Cardiac muscle cell (in vitro differentiated cells and primary cell): ENCODE measurements around the gene ARMC6. TPM values are rescaled to one million over a fixed set of nuclear protein-coding genes. Genes with fewer than 3 reads are reported as not detected.
"Not testable (repeated sequence)": the region's sequence is repeated elsewhere in the genome, so short reads cannot be mapped to it uniquely, and the experiment has no call there.

ENCODE experiments used
- DNase-seq, 2 donors: peaks; one replicate each; pipeline versions ENCODE4 v3.0.0 to v3.0.0-alpha.2; 2010 to 2017; ENCODE audit warnings: low read depth in 1 of 2, low spot score in 1 of 2
- H3K27ac ChIP-seq: fragments of 200-600 bp; sonication (generic); 2 replicates; pipeline ENCODE4 v1.5.1; 2016
- H3K27me3 ChIP-seq: fragments of 200-600 bp; sonication (generic); 2 replicates; pipeline ENCODE4 v1.6.0; 2016; ENCODE audit warnings: control low read depth
- H3K36me3 ChIP-seq: fragments of 200-600 bp; sonication (generic); 2 replicates; pipeline ENCODE4 v1.5.1; 2016; ENCODE audit warnings: control low read depth
- H3K4me1 ChIP-seq: fragments of 200-600 bp; sonication (generic); 2 replicates; pipeline ENCODE4 v1.8.1; 2017; ENCODE audit warnings: low read depth, mild to moderate bottlenecking, mixed run types
- H3K4me3 ChIP-seq: fragments of 200-600 bp; sonication (generic); 2 replicates; pipeline ENCODE4 v1.5.1; 2016; ENCODE audit warnings: mild to moderate bottlenecking
- H3K9me3 ChIP-seq: fragments of 200-600 bp; sonication (generic); 2 replicates; pipeline ENCODE4 v1.5.1; 2017; ENCODE audit warnings: low read depth, mild to moderate bottlenecking, control low read depth
- polyA plus RNA-seq: library from polyadenylated mRNA; unstranded; fragments of >200 nt; fragmentation: Nextera tagmentation; extraction: Ambion mirVana; gene quantifications from 2 replicates; pipeline ENCODE4 v1.2.1, GENCODE V29; 2016
- total RNA-seq: library from RNA; depleted of rRNA; stranded (reverse); fragments of >200 nt; gene quantifications from 2 replicates; pipeline ENCODE4 v1.2.3, GENCODE V29; 2016
- TF ChIP-seq, protein P1 (sequence below): IDR thresholded peaks from 2 replicates; pipeline ENCODE4 v1.5.1; 2012; ENCODE audit warnings: low read depth, mild to moderate bottlenecking, low read length

ARMC6 gene
- total and polyA plus RNA-seq, 2 experiments from 2014 or later: 31.0 to 34.6 TPM

DNA sequence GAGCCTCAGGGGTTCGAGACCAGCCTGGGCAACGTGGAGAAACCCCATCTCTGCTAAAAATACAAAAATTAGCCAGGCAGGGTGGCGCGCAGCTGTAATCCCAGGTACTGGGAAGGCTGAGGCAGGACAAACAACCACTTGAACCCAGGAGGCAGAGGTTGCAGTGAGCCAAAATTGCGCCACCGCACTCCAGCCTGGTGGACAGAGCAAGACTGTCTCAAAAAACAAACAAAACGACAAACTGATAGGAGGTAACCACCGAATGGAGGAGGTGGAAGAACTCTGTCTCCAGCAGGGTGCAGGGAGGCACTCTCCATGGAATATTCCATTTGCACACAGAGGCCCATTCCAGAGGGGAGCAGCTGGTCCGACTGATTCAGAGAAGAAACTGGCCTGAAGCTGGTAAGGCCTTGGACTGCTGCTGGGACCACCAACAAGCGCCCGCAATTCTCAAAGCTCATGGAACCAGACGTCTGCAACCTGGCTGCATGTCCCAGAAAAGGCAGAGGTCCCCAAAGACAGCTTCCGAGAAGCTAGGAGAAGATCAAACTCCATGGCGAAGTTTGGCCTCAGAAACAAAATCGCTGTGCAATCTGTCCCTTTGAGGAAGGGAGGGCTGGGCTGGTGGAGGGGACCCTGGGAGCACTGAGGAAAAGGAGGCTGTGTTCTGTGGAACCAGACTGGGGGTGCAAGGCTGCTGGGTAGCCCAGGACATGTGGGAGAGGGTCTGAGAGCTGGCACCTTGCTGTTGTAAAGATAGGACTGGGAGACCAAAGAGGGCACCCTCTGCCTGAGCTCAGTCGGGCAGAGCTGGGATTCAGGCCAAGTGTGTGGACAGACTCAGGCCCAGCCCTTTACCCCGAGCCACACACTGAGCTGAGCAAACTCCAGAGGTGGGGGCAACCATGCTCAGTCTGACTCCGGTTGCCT, 65.6 kb downstream of the ARMC6 start:
- no peak for DNase-seq
- Histone ChIP-seq H3K36me3 (no peaks in the 10 kb centered on the region), H3K4me1 (no peaks in the 10 kb centered on the region), H3K4me3 (no peak overlapping the region), H3K9me3 (no peaks in the 10 kb centered on the region), H3K27me3 (no peaks in the 10 kb centered on the region), H3K27ac (no peak overlapping the region)
- TF ChIP-seq, protein P1, sequence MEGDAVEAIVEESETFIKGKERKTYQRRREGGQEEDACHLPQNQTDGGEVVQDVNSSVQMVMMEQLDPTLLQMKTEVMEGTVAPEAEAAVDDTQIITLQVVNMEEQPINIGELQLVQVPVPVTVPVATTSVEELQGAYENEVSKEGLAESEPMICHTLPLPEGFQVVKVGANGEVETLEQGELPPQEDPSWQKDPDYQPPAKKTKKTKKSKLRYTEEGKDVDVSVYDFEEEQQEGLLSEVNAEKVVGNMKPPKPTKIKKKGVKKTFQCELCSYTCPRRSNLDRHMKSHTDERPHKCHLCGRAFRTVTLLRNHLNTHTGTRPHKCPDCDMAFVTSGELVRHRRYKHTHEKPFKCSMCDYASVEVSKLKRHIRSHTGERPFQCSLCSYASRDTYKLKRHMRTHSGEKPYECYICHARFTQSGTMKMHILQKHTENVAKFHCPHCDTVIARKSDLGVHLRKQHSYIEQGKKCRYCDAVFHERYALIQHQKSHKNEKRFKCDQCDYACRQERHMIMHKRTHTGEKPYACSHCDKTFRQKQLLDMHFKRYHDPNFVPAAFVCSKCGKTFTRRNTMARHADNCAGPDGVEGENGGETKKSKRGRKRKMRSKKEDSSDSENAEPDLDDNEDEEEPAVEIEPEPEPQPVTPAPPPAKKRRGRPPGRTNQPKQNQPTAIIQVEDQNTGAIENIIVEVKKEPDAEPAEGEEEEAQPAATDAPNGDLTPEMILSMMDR: no peak

DNA sequence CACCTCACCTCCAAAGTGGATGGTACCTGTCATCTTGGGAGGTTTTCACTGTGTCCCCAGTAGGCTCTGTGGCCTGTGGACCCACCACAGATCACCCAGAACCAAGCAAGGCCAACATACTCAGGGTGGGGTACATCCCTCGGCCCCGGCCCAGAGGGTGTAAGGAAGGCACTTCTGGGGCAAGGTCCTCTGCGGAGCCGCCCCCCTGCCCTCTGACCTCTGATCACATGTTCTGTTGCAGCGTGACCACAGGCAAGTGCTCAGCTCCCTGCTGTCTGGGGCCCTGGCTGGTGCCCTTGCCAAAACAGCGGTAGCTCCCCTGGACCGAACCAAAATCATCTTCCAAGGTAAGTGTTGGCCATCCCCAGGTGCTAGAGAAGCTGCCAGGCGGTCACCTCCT, 68.1 kb downstream of the ARMC6 start:
- Histone ChIP-seq H3K9me3 (no peaks in the 10 kb centered on the region), H3K27ac (no peak overlapping the region), H3K4me1 (peaks cover 8% of the 10 kb centered on the region), H3K27me3 (no peaks in the 10 kb centered on the region), H3K36me3 (no peaks in the 10 kb centered on the region), H3K4me3 (no peak overlapping the region)
- DNase-seq: no peak
- TF ChIP-seq, protein P1: no peak

DNA sequence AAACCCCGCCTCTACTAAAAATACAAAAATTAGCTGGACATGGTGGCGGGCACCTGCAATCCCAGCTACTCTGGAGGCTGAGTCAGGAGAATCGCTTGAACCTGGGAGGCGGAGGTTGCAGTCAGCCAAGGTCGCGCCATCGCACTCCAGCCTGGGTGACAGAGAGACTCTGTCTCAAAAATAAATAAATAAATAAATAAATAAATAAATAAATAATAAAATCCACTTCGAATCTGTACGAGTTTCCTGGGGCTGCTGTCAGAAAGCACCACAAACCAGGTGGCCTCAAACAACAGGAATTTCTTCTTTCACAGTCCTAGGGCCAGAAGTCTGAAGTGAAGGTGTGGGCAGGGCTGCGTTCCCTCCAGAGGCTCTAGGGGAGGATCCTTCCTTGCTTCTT, 69.2 kb downstream of the ARMC6 start:
- H3K27ac ChIP-seq, H3K4me1 ChIP-seq, H3K9me3 ChIP-seq, DNase-seq, H3K36me3 ChIP-seq, H3K27me3 ChIP-seq, H3K4me3 ChIP-seq: not testable (repeated sequence)

DNA sequence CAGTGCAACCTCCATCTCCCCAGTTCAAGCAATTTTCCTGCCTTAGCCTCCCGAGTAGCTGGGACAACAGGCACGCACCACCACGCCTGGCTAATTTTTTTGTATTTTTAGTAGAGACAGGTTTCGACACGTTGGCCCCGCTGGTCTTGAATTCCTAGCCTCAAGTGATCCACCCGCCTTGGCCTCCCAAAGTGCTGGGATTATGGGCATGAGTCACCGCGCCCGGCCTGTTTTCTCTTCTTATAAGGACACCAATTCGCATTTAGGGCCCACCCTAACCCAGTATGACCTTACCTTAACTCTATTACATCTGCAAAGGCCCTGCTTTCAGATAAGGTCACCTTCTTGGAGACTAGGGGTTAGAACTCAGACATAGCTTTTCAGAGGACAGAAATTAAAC, 69.8 kb downstream of the ARMC6 start:
- Histone ChIP-seq H3K4me3 (no peak overlapping the region), H3K4me1 (peaks cover 8% of the 10 kb centered on the region), H3K27ac (no peak overlapping the region), H3K27me3 (no peaks in the 10 kb centered on the region), H3K36me3 (no peaks in the 10 kb centered on the region), H3K9me3 (no peaks in the 10 kb centered on the region)
- no peak for DNase-seq
- TF ChIP-seq, protein P1: no peak

DNA sequence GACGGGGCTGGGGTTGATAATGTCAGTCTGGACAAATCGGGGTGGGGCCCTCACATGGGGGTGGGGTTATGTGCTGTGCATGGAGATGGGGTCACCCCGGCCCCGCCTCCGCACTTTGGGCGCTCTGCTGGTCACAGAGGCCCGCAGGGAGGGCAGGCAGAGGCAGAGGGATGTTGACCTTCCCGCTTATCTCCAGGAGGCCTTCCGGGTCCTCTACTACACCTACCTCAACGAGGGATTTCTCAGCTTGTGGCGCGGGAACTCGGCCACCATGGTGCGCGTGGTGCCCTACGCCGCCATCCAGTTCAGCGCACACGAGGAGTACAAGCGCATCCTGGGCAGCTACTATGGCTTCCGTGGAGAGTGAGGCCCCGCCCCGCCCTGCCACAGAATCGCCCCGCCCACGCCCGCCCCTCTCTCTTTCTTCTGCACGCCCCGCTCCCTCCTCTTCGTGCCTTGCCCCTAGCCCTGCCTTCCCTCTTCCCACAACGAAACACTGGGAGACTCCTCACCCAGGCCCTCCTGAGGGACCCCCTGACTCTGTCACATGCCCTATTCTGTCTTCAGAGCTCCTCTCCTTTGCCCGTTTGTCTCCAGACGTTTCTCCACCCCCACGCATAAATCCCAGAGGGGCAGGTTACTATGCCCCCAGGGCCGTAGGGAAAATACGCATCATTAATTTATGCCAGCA, 72.1 kb downstream of the ARMC6 start:
- Histone ChIP-seq H3K9me3 (no peaks in the 10 kb centered on the region), H3K36me3 (no peaks in the 10 kb centered on the region), H3K27me3 (no peaks in the 10 kb centered on the region), H3K27ac (peak overlapping the region; percentile 56), H3K4me3 (peak overlapping the region; percentile 23), H3K4me1 (peaks cover 13% of the 10 kb centered on the region)
- DNase-seq: peak; percentile 84 to 86
- TF ChIP-seq, protein P1: no peak
